ENCODE data around the gene ABCA5. TPM values are rescaled to one million over a fixed set of nuclear protein-coding genes. Genes with fewer than 3 reads are reported as not detected.

ABCA5 gene
- total RNA-seq, 1 experiment from 2014 or later: 9.6 TPM

DNA sequence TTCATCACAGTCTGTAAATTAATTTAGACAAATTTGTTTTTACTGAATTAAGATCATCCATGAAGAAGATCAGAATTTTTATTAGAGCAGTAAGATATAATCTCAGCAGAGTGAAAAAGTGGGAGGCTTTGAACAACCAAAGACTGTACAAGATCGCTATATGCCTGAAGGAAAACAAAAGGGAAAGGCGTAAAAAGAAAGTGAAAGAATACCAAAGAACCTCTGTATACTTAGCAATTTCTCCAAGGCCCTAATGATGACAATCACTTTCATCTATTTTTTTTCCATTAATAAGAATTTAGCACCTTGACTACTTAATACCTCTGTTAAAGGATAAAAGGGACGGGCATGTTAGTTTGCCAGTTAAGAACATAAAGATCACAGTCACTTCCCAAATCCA is 59.7 kb downstream of the ABCA5 start:
- CTCF ChIA-PET: interaction anchor here (0.6 kb wide), 1 partner anchor 1930 kb away, joined by 3 read pairs; no protein-coding TSS in a partner anchor
- POLR2A ChIA-PET: interaction anchor here (1.2 kb wide), 1 partner anchor 60 kb away, joined by 5 read pairs; the partner anchor contains the start of gene ABCA5
- Mint-ChIP-seq H3K4me3 (ENCODE audit: unreplicated experiment) (no peak overlapping the region), H3K36me3 (ENCODE audit: insufficient read depth, unreplicated experiment) (no peaks in the 10 kb centered on the region), H3K27me3 (ENCODE audit: insufficient read depth, unreplicated experiment) (no peaks in the 10 kb centered on the region), H3K4me1 (ENCODE audit: insufficient read depth, unreplicated experiment) (peaks cover 18% of the 10 kb centered on the region), H3K27ac (ENCODE audit: low read depth, unreplicated experiment) (no peak overlapping the region), H3K9me3 (ENCODE audit: unreplicated experiment) (no peaks in the 10 kb centered on the region)
- intact Hi-C loops (cut with micrococcal nuclease): no loop called here
- DNase-seq (ENCODE audit: unreplicated experiment): no peak
- no peak for TF ChIP-seq CTCF (IDR thresholded peaks at IDR 0.05; ENCODE audit: unreplicated experiment)
- no TSS peak for BruUV-seq (replicated peaks)

DNA sequence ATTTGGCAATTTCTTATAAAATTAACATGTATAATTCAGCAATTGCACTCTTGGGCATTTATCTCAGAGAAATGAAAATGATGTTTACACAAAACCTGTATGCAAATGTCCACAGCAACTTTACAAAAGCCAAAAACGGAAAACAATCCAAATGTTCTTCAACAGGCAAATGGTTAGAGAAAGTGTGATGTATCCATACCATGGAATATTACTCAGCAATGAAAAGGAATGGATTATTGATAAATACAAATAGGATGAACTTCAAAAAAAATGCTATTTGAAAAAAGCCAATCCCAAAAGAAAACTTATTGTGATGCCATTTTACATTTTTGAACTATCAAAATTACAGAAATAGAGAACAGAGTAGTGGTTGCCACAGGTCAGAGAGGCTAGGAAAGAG is 61.1 kb downstream of the ABCA5 start:
- no peak for DNase-seq (ENCODE audit: unreplicated experiment)
- ChIA-PET CTCF (no interaction called here), POLR2A (no interaction called here)
- intact Hi-C loops (cut with micrococcal nuclease): no loop called here
- no peak for TF ChIP-seq CTCF (IDR thresholded peaks at IDR 0.05; ENCODE audit: unreplicated experiment)
- Mint-ChIP-seq H3K4me1 (ENCODE audit: insufficient read depth, unreplicated experiment) (peaks cover 18% of the 10 kb centered on the region), H3K36me3 (ENCODE audit: insufficient read depth, unreplicated experiment) (no peaks in the 10 kb centered on the region), H3K4me3 (ENCODE audit: unreplicated experiment) (no peak overlapping the region), H3K27me3 (ENCODE audit: insufficient read depth, unreplicated experiment) (no peaks in the 10 kb centered on the region), H3K9me3 (ENCODE audit: unreplicated experiment) (no peaks in the 10 kb centered on the region), H3K27ac (ENCODE audit: low read depth, unreplicated experiment) (no peak overlapping the region)
- no TSS peak for BruUV-seq (replicated peaks)

DNA sequence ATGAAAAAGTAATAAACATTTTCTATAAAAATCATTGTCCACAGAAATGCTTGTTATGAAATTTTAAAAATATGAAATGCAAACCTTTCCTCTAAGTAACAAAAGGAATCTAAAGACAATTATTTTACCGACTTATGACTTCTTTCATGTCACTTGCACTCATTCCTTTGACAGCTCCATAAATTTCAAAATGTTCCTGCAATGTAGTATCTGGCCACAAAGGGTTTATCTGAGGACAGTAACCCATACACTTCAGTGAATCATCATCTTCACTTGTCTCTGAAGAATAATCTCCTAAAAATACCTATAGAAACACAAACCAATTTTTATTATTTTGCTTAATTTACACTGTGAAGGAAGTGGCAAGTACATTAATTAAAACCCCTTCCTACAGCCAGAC is 72.7 kb downstream of the ABCA5 start:
- no peak for TF ChIP-seq CTCF (IDR thresholded peaks at IDR 0.05; ENCODE audit: unreplicated experiment)
- Mint-ChIP-seq H3K9me3 (ENCODE audit: unreplicated experiment) (no peaks in the 10 kb centered on the region), H3K27me3 (ENCODE audit: insufficient read depth, unreplicated experiment) (no peaks in the 10 kb centered on the region), H3K27ac (ENCODE audit: low read depth, unreplicated experiment) (no peak overlapping the region), H3K36me3 (ENCODE audit: insufficient read depth, unreplicated experiment) (peaks cover 16% of the 10 kb centered on the region), H3K4me1 (ENCODE audit: insufficient read depth, unreplicated experiment) (no peaks in the 10 kb centered on the region), H3K4me3 (ENCODE audit: unreplicated experiment) (no peak overlapping the region)
- no peak for DNase-seq (ENCODE audit: unreplicated experiment)
- ChIA-PET POLR2A (interaction anchor here (0.8 to 1.0 kb wide), 2 partner anchors 9 to 14 kb away, joined by 3 read pairs; no protein-coding TSS in a partner anchor), CTCF (interaction anchor here (0.8 to 1.8 kb wide), 2 partner anchors 9 to 270 kb away, joined by 3 read pairs; no protein-coding TSS in a partner anchor)
- intact Hi-C loops (cut with micrococcal nuclease): no loop called here
- no TSS peak for BruUV-seq (replicated peaks)

GRCh38 chr17:69250641-69251040 is 76.3 kb downstream of the ABCA5 start:
- Mint-ChIP-seq H3K27me3 (ENCODE audit: insufficient read depth, unreplicated experiment) (no peaks in the 10 kb centered on the region), H3K4me3 (ENCODE audit: unreplicated experiment) (no peak overlapping the region), H3K36me3 (ENCODE audit: insufficient read depth, unreplicated experiment) (peaks cover 9% of the 10 kb centered on the region), H3K27ac (ENCODE audit: low read depth, unreplicated experiment) (no peak overlapping the region), H3K4me1 (ENCODE audit: insufficient read depth, unreplicated experiment) (peaks cover 3% of the 10 kb centered on the region), H3K9me3 (ENCODE audit: unreplicated experiment) (no peaks in the 10 kb centered on the region)
- ChIA-PET CTCF (interaction anchor here (1.5 to 2.3 kb wide), 3 partner anchors 275 to 479 kb away, joined by 4 to 9 read pairs (median 6); no protein-coding TSS in a partner anchor), POLR2A (interaction anchor here (1.2 kb wide), 1 partner anchor 479 kb away, joined by 3 read pairs; no protein-coding TSS in a partner anchor)
- intact Hi-C loops (cut with micrococcal nuclease): no loop called here
- no TSS peak for BruUV-seq (replicated peaks)
- TF ChIP-seq CTCF (IDR thresholded peaks at IDR 0.05; ENCODE audit: unreplicated experiment): no peak
- no peak for DNase-seq (ENCODE audit: unreplicated experiment)
